Heart left ventricle (tissue), 16 donors: Measurements from ENCODE around the gene MACF1. TPM values are rescaled to one million over a fixed set of nuclear protein-coding genes. Genes with fewer than 3 reads are reported as not detected.

Experiments
- ATAC-seq, 4 donors: fragments of 200-7000 bp; cut with Tn5 transposase; one replicate each; pipeline ENCODE4 v1.9.1; 2020 to 2022; ENCODE audit warnings: moderate library complexity in 4 of 4, mild to moderate bottlenecking in 3 of 4, moderate number of reproducible peaks in 1 of 4
- DNase-seq, 5 donors: peaks; one replicate each; pipeline ENCODE4 v3.0.0-alpha.2; 2020
- H3K27ac ChIP-seq, 12 donors: fragments of 200-600 bp; sonication (generic) in 4 of 12; one replicate each; pipeline versions ENCODE4 v1.5.0 to v1.8.0; 2016 to 2022; ENCODE audit warnings: mild to moderate bottlenecking in 2 of 12
- H3K27me3 ChIP-seq, 9 donors: fragments of 200-600 bp; sonication (generic) in 2 of 9; one replicate each; pipeline versions ENCODE4 v1.5.1 to v1.8.0; 2016 to 2022; ENCODE audit warnings: mild to moderate bottlenecking in 3 of 9
- H3K36me3 ChIP-seq, 9 donors: fragments of 200-600 bp; sonication (generic) in 2 of 9; one replicate each; pipeline versions ENCODE4 v1.5.0 to v1.8.0; 2018 to 2022; ENCODE audit warnings: mild to moderate bottlenecking in 2 of 9
- H3K4me1 ChIP-seq, 12 donors: fragments of 200-600 bp; sonication (generic) in 4 of 12; one replicate each; pipeline versions ENCODE4 v1.5.0 to v1.8.0; 2016 to 2022; ENCODE audit warnings: mild to moderate bottlenecking in 3 of 12
- H3K4me3 ChIP-seq, 12 donors: fragments of 200-600 bp; sonication (generic) in 4 of 12; one replicate each; pipeline versions ENCODE4 v1.5.0 to v1.8.0; 2017 to 2022; ENCODE audit warnings: mild to moderate bottlenecking in 9 of 12, moderate library complexity in 4 of 12
- H3K9me3 ChIP-seq, 12 donors: fragments of 200-600 bp; sonication (generic) in 4 of 12; one replicate each; pipeline versions ENCODE4 v1.5.0 to v1.8.0; 2016 to 2022; ENCODE audit warnings: mild to moderate bottlenecking in 1 of 12
- POLR2A ChIP-seq, 2 donors: fragments of 450-650 bp; IDR thresholded peaks; one replicate each; pipeline ENCODE4 v1.6.1; 2017; ENCODE audit warnings: antibody characterized with exemption in 2 of 2, mild to moderate bottlenecking in 2 of 2, moderate library complexity in 2 of 2
- WGBS, 4 donors: extraction: QIAGEN DNeasy Blood & Tissue Kit in 2 of 4; methylation state at CpG; one replicate each; pipeline versions ENCODE4 v1.1.5 to v1.1.7; 2013 to 2018; 5-methylcytosine and 5-hydroxymethylcytosine counted together
- intact Hi-C, 10 donors: fragments of 100-400 bp; cut with DNase I; formaldehyde crosslinking; loops; one replicate each; pipeline versions ENCODE4 v1.11.1 to v1.14.2; 2022
- polyA plus RNA-seq, 2 donors: library from polyadenylated mRNA; stranded (reverse); fragments of 200-250 nt; gene quantifications; one replicate each; pipeline ENCODE4 v1.2.3, GENCODE V29; 2013
- total RNA-seq, 9 donors: library from RNA; depleted of rRNA in 2 of 9; stranded (reverse); fragments of >200 nt in 2 of 9; fragmentation: NEBNext Ultra II Directional in 3 of 9; extraction: Animal tissue kit (Norgen Biotek cat#: 25700) in 3 of 9; gene quantifications; one replicate each; pipeline versions ENCODE4 v1.1.0 to v1.2.4, GENCODE V29; 2016 to 2023
- TF ChIP-seq, protein P1 (sequence below), 12 donors: fragments of 200-600 bp; sonication (generic) in 4 of 12; IDR thresholded peaks; one replicate each; pipeline versions ENCODE4 v1.5.0 to v1.8.0; 2018 to 2022; ENCODE audit warnings: antibody characterized with exemption in 12 of 12, mild to moderate bottlenecking in 5 of 12
- donor health status: ischemic (EF 13 %, LVEDD 7.1; RV severe dilation, severe dysfunction).
- donor health status: healthy with polysubstance abuse.
- donor health status: DM: no; HTN: yes; CAD: no.
- donor health status: DM: no; HTN: no; CAD: no.
- donor health status: ischemic (EF 25% LVEDD 6.9; RV normal size, moderate dysfunction).
- donor health status: ischemic (EF 25% LVEDD 5.7; RV mildly dilated, moderate dysfunction).
- donor health status: healthy.
- donor health status: DM: yes; HTN: yes; CAD: no.
- donor health status: ischemic (EF 35%, LVEDD 5.7; RV mildly dilated, moderate dysfunction).
- donor health status: nonischemic (EF 11% LVEDD 7.7; RV severe dilation, severe dysfunction).
- donor health status: DM: yes; HTN: yes; CAD: no.
- donor health status: PGD.
- donor health status: ischemic (EF 29% LVEDD 5.4; RV normal size, mild dysfunction).
- donor health status: nonischemic (EF 23%, LVEDD 6.1; RV moderate dilation, normal function).

Gene MACF1
- total and polyA plus RNA-seq, 11 donors = 102 to 436 (median 251) TPM

DNA sequence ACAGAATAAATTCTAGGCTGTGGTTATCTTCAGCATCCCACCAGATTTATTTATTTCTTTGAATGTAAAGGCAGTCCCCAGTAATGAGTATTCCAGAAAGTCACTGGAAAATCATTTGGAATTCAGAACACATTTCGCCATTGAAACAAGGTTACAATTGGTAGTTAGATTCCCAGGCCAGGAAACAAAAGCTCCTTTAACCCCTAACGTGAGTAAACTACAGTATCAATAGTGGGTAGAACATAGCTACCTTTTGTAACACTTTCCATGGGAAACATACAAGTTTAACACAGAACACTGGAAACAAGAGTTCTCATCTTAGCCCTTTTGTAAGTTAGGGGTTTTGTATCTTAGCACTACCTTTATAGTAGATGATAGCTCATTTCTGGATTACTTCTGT lies 233.5 kb downstream of the MACF1 start:
- peaks cover 8 to 100% (median 100%) of the 10 kb centered on the region in 9 donors for H3K36me3 ChIP-seq
- 82 to 94% (median 88%) methylated on average over 2 of the region's 2 CpGs for WGBS, 4 donors
- H3K27me3 ChIP-seq = no peaks in the 10 kb centered on the region
- intact Hi-C loops = loop anchor here in 1 of 10 donors (10.0 kb wide), 1 partner anchor 113 kb away; no protein-coding TSS in a partner anchor
- H3K9me3 ChIP-seq = no peaks in the 10 kb centered on the region
- H3K27ac ChIP-seq = no peak overlapping the region
- TF ChIP-seq, protein P1, sequence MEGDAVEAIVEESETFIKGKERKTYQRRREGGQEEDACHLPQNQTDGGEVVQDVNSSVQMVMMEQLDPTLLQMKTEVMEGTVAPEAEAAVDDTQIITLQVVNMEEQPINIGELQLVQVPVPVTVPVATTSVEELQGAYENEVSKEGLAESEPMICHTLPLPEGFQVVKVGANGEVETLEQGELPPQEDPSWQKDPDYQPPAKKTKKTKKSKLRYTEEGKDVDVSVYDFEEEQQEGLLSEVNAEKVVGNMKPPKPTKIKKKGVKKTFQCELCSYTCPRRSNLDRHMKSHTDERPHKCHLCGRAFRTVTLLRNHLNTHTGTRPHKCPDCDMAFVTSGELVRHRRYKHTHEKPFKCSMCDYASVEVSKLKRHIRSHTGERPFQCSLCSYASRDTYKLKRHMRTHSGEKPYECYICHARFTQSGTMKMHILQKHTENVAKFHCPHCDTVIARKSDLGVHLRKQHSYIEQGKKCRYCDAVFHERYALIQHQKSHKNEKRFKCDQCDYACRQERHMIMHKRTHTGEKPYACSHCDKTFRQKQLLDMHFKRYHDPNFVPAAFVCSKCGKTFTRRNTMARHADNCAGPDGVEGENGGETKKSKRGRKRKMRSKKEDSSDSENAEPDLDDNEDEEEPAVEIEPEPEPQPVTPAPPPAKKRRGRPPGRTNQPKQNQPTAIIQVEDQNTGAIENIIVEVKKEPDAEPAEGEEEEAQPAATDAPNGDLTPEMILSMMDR (IDR thresholded peaks at IDR 0.05) = no peak
- TF ChIP-seq POLR2A (IDR thresholded peaks at IDR 0.05) = no peak
- H3K4me1 ChIP-seq = peaks cover 0 to 14% (median 6%) of the 10 kb centered on the region in 12 donors
- H3K4me3 ChIP-seq = no peak overlapping the region
- no peak for ATAC-seq
- DNase-seq = no peak

DNA sequence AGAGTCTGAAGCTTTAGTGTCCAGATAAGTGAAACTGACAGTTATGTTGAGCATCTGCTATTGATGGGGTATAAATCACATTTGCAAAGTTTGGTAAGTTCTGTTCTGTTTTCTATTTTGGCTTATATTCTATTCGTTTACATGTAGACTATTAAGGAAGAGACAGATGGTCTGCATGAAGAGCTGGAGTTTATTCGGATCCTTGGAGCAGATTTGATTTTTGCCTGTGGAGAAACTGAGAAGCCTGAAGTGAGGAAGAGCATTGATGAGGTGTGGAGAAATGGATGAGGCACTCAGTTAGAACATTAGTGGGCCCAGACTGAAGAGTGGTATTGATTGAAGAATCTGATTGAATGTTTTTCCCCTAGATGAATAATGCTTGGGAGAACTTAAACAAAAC lies 236.4 kb downstream of the MACF1 start:
- Histone ChIP-seq H3K36me3 (peaks cover 8 to 100% (median 100%) of the 10 kb centered on the region in 9 donors), H3K4me1 (no peaks in the 10 kb centered on the region), H3K27me3 (no peaks in the 10 kb centered on the region), H3K27ac (no peak overlapping the region), H3K9me3 (no peaks in the 10 kb centered on the region), H3K4me3 (no peak overlapping the region)
- TF ChIP-seq, protein P1 (IDR thresholded peaks at IDR 0.05) = no peak
- no peak for TF ChIP-seq POLR2A (IDR thresholded peaks at IDR 0.05)
- intact Hi-C loops = loop anchor here in 3 of 10 donors (5.0 to 10.0 kb wide), 3 partner anchors 84 to 116 kb away; no protein-coding TSS in a partner anchor
- no peak for ATAC-seq
- 83 to 88% (median 87%) methylated on average over 2 of the region's 2 CpGs for WGBS, 4 donors
- no peak for DNase-seq

DNA sequence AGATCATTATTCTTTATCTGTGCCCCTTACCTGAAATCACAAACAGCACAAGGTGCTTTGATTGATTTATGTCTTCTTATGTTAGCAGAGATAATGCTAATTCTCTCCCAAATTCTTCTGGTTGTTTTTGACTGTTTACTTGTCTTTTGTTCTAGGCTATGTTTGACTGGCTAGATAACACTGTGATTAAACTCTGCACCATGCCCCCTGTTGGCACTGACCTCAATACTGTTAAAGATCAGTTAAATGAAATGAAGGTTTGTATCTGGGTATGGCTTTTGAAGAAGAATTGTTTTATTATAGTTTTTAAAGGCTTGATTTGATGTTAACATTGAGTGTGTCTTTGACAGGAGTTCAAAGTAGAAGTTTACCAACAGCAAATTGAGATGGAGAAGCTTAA lies 237.3 kb downstream of the MACF1 start:
- H3K27ac ChIP-seq = no peak overlapping the region
- no peaks in the 10 kb centered on the region for H3K9me3 ChIP-seq
- no peaks in the 10 kb centered on the region for H3K27me3 ChIP-seq
- ATAC-seq (no peak), DNase-seq (no peak)
- no peak overlapping the region for H3K4me3 ChIP-seq
- TF ChIP-seq, protein P1 (IDR thresholded peaks at IDR 0.05) = no peak
- no peak for TF ChIP-seq POLR2A (IDR thresholded peaks at IDR 0.05)
- intact Hi-C loops = loop anchor here in 3 of 10 donors (5.0 to 10.0 kb wide), 3 partner anchors 84 to 117 kb away; no protein-coding TSS in a partner anchor
- peaks cover 8 to 100% (median 99%) of the 10 kb centered on the region in 9 donors for H3K36me3 ChIP-seq
- no peaks in the 10 kb centered on the region for H3K4me1 ChIP-seq

DNA sequence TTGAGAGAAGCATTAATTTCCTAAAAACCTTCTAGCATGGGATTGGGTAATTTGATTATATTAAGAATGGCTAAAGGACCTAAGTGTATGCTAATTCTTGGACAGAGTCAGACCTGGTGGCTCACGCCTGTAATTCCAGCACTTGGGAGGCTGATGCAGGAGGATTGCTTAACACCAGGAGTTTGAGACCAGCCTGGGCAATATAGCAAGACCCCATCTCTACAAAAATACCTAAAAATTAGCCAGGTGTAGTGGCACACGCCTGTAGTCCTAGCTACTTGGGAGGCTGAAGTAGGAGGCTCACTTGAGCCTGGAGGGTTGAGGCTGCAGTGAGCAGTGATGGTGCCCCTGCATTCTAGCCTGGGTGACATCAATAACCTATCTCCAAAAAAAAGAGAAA lies 241.1 kb downstream of the MACF1 start:
- Histone ChIP-seq H3K4me1 (peaks cover 0 to under 1% (median 0%) of the 10 kb centered on the region in 12 donors), H3K4me3 (no peak overlapping the region), H3K9me3 (no peaks in the 10 kb centered on the region), H3K36me3 (peaks cover 6 to 100% (median 98%) of the 10 kb centered on the region in 9 donors), H3K27me3 (no peaks in the 10 kb centered on the region), H3K27ac (no peak overlapping the region)
- DNase-seq = no peak
- TF ChIP-seq, protein P1 (IDR thresholded peaks at IDR 0.05) = no peak
- no peak for TF ChIP-seq POLR2A (IDR thresholded peaks at IDR 0.05)
- intact Hi-C loops = loop anchor here in 2 of 10 donors (10.0 kb wide), 2 partner anchors 91 to 121 kb away; no protein-coding TSS in a partner anchor
- 93 to 100% (median 98%) methylated on average over 2 of the region's 2 CpGs for WGBS, 4 donors
- no peak for ATAC-seq
